Uterus (tissue), 4 donors: ENCODE measurements around the gene AFAP1L1. TPM values are rescaled to one million over a fixed set of nuclear protein-coding genes. Genes with fewer than 3 reads are reported as not detected.
A peak's percentile ranks its signal among the peaks of the same experiment; 100 is the strongest.

ENCODE experiments used
- DNase-seq, 2 donors: peaks; one replicate each; pipeline ENCODE4 v3.0.0-alpha.2; 2019 to 2020
- H3K27ac ChIP-seq, 2 donors: fragments of 200-600 bp; sonication (generic); 1 replicate in 1 of 2; 2 replicates in 1 of 2; pipeline ENCODE4 v1.5.1; 2016 to 2018
- H3K27me3 ChIP-seq, 2 donors: fragments of 200-600 bp; sonication (generic); one replicate each; pipeline ENCODE4 v1.5.1; 2018 to 2019; ENCODE audit warnings: control low read depth in 1 of 2
- H3K36me3 ChIP-seq, 2 donors: fragments of 200-600 bp; sonication (generic); one replicate each; pipeline ENCODE4 v1.5.1; 2019; ENCODE audit warnings: control low read depth in 1 of 2
- H3K4me1 ChIP-seq, 2 donors: fragments of 200-600 bp; sonication (generic); one replicate each; pipeline ENCODE4 v1.5.1; 2018 to 2019; ENCODE audit warnings: control low read depth in 1 of 2
- H3K4me3 ChIP-seq, 2 donors: fragments of 200-600 bp; sonication (generic); 1 replicate in 1 of 2; 2 replicates in 1 of 2; pipeline ENCODE4 v1.5.1; 2018 to 2019; ENCODE audit warnings: mild to moderate bottlenecking in 1 of 2
- H3K9me3 ChIP-seq, 2 donors: fragments of 200-600 bp; sonication (generic); one replicate each; pipeline ENCODE4 v1.5.1; 2019; ENCODE audit warnings: control low read depth in 1 of 2
- POLR2A ChIP-seq, 2 donors: fragments of 450-650 bp; IDR thresholded peaks; one replicate each; pipeline ENCODE4 v1.6.1; 2016; ENCODE audit warnings: antibody characterized with exemption in 2 of 2, mild to moderate bottlenecking in 1 of 2, moderate library complexity in 1 of 2
- intact Hi-C: fragments of 100-400 bp; cut with DNase I; formaldehyde crosslinking; loops from one replicate; pipeline ENCODE4 v1.15.1; 2023; ENCODE audit warnings: low total_unique reads
- total RNA-seq, 4 donors: library from RNA; depleted of rRNA in 3 of 4; stranded (reverse); fragments of >200 nt in 3 of 4; gene quantifications; one replicate each; pipeline versions ENCODE4 v1.1.0 to v1.2.4, GENCODE V29; 2014 to 2023
- TF ChIP-seq, protein P1 (sequence below), 4 experiments: fragments of 200-600 bp in 2 of 4; fragments of 450-650 bp in 2 of 4; sonication (generic) in 2 of 4; IDR thresholded peaks; one replicate each; pipeline ENCODE4 v1.5.1; 2016 to 2019; ENCODE audit warnings: antibody characterized with exemption in 4 of 4, mild to moderate bottlenecking in 2 of 4, moderate library complexity in 1 of 4
- donor health status: DM: yes; HTN: yes; CAD: no.

Gene AFAP1L1
- total RNA-seq, 4 donors from 2014 or later: 5.3 to 26.9 (median 24.6) TPM

DNA sequence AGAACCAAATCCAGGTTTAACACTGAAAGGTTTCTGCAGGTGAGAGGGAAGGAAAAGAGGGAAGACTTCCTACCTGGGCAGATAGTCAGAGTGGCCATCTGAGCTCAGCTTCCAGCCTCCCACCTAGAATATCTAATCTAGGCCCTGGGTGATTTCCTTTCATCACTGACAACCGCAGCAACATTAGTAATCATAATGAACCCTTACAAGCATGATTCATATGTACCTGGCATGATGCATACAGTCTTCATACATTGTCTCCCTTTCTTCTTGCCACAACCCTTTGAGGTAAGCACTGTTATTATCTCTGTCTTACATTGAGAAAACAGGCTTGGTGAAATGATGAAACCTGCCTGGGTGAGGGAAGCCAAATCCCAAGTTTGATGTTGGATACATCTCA, 13.5 kb downstream of the AFAP1L1 start:
- H3K4me3 ChIP-seq: no peak overlapping the region
- TF ChIP-seq POLR2A (IDR thresholded peaks at IDR 0.05): no peak
- TF ChIP-seq, protein P1, sequence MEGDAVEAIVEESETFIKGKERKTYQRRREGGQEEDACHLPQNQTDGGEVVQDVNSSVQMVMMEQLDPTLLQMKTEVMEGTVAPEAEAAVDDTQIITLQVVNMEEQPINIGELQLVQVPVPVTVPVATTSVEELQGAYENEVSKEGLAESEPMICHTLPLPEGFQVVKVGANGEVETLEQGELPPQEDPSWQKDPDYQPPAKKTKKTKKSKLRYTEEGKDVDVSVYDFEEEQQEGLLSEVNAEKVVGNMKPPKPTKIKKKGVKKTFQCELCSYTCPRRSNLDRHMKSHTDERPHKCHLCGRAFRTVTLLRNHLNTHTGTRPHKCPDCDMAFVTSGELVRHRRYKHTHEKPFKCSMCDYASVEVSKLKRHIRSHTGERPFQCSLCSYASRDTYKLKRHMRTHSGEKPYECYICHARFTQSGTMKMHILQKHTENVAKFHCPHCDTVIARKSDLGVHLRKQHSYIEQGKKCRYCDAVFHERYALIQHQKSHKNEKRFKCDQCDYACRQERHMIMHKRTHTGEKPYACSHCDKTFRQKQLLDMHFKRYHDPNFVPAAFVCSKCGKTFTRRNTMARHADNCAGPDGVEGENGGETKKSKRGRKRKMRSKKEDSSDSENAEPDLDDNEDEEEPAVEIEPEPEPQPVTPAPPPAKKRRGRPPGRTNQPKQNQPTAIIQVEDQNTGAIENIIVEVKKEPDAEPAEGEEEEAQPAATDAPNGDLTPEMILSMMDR (IDR thresholded peaks at IDR 0.05): no peak
- intact Hi-C loops: no loop called here
- H3K4me1 ChIP-seq: peaks cover 0 to 3% of the 10 kb centered on the region in 2 donors
- H3K9me3 ChIP-seq: no peaks in the 10 kb centered on the region
- no peaks in the 10 kb centered on the region for H3K27me3 ChIP-seq
- no peaks in the 10 kb centered on the region for H3K36me3 ChIP-seq
- peak overlapping the region in 1 of 2 donors; percentile 22 for H3K27ac ChIP-seq
- DNase-seq: no peak

DNA sequence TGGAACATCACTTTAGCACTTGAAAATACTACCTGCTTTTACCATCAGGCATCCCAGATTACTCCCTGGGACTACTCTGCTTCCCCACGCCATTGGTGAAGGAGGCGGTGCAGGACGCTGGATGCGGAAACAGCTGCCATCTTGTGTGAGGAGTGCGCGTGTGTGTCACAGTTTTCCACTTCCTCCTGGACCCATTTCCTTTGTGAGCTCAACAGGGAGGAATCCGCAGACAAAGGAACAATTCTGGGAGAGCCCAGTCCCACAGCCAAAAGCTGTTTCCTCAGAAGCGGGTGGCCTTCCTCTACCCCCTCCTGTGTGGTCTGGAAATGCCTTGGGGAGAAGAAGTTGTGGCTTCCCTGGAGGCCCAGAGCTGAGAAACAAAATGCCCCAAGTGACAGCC, 16.8 kb downstream of the AFAP1L1 start:
- intact Hi-C loops: no loop called here
- peak overlapping the region; percentile 39 to 52 for H3K27ac ChIP-seq
- DNase-seq: peak in 1 of 2 donors; percentile 33

GRCh38 chr5:149289301-149289700, 17.6 kb downstream of the AFAP1L1 start:
- Histone ChIP-seq H3K27ac (peak overlapping the region; percentile 39 to 42), H3K27me3 (no peaks in the 10 kb centered on the region), H3K4me1 (peaks cover 0 to 3% of the 10 kb centered on the region in 2 donors), H3K9me3 (no peaks in the 10 kb centered on the region), H3K36me3 (no peaks in the 10 kb centered on the region), H3K4me3 (no peak overlapping the region)
- intact Hi-C loops: no loop called here
- no peak for DNase-seq
- TF ChIP-seq, protein P1 (IDR thresholded peaks at IDR 0.05): no peak
- no peak for TF ChIP-seq POLR2A (IDR thresholded peaks at IDR 0.05)

More for the DNA sequence above, 16.8 kb downstream of the AFAP1L1 start:
- Histone ChIP-seq H3K9me3 (no peaks in the 10 kb centered on the region), H3K36me3 (no peaks in the 10 kb centered on the region), H3K27me3 (no peaks in the 10 kb centered on the region), H3K4me1 (peaks cover 0 to 3% of the 10 kb centered on the region in 2 donors), H3K4me3 (no peak overlapping the region)
- TF ChIP-seq, protein P1 (IDR thresholded peaks at IDR 0.05): no peak
- no peak for TF ChIP-seq POLR2A (IDR thresholded peaks at IDR 0.05)

- no peaks in the 10 kb centered on the region for H3K4me1 ChIP-seq
- no peak overlapping the region for H3K27ac ChIP-seq
- TF ChIP-seq, protein P1 (IDR thresholded peaks at IDR 0.05): no peak
Observed at GRCh38 chr5:149294872-149295829, 23.5 kb downstream of the AFAP1L1 start.

GRCh38 chr5:149297340-149298025, 25.8 kb downstream of the AFAP1L1 start:
- H3K27ac ChIP-seq: no peak overlapping the region
- no peaks in the 10 kb centered on the region for H3K36me3 ChIP-seq
- H3K27me3 ChIP-seq: no peaks in the 10 kb centered on the region
- no peaks in the 10 kb centered on the region for H3K4me1 ChIP-seq
- DNase-seq: no peak
- H3K4me3 ChIP-seq: no peak overlapping the region
- intact Hi-C loops: no loop called here
- TF ChIP-seq, protein P1 (IDR thresholded peaks at IDR 0.05): no peak
- no peak for TF ChIP-seq POLR2A (IDR thresholded peaks at IDR 0.05)
- H3K9me3 ChIP-seq: no peaks in the 10 kb centered on the region

More at GRCh38 chr5:149294872-149295829, 23.5 kb downstream of the AFAP1L1 start:
- intact Hi-C loops: no loop called here
- H3K27me3 ChIP-seq: no peaks in the 10 kb centered on the region
- DNase-seq: no peak
- H3K4me3 ChIP-seq: no peak overlapping the region
- no peaks in the 10 kb centered on the region for H3K9me3 ChIP-seq
- no peaks in the 10 kb centered on the region for H3K36me3 ChIP-seq
